ENCODE data around the gene DNAJB1. TPM values are rescaled to one million over a fixed set of nuclear protein-coding genes. Genes with fewer than 3 reads are reported as not detected.

The DNAJB1 gene
- total and polyA plus RNA-seq, 2 of the 13 experiments (the other 11 are each of a cell fraction or from before 2014, with no cell fraction given): 87.5 to 97.3 TPM

DNA sequence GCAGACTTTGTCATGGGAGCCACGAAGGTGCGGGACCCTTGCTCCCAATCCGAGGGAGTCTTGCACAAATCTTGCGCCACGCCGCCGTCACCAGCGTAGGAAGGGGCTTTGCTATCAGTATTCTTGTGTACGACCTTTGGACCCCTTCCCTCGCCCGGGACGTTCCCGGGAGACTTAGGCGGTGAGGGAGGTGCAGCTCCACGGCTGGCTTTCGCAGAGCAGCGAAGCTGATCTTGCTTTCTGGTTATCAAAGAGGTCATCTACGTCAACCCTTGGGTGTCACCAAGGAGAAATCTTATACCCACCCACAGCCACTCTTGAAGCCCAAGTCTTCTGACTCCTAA lies 11.8 kb upstream of the DNAJB1 start (continued):
- TF ChIP-seq SMARCC2 (IDR thresholded peaks at IDR 0.05) (no peak), RBFOX2 (IDR thresholded peaks at IDR 0.05; ENCODE audit: low read depth, low read length) (no peak), RARA (CRISPR knock-in tag; IDR thresholded peaks at IDR 0.05) (no peak), NR2F6 (IDR thresholded peaks at IDR 0.05) (no peak; the same call in none of the 2 replicates), NR2F6 (CRISPR knock-in tag; IDR thresholded peaks at IDR 0.05) (0 out of 2 replicates have a peak, but pooled peaks have one; percentile 11), LCORL (IDR thresholded peaks at IDR 0.05) (no peak), LCORL (CRISPR knock-in tag; IDR thresholded peaks at IDR 0.05) (no peak), SETDB1 (CRISPR knock-in tag; IDR thresholded peaks at IDR 0.05; ENCODE audit: borderline replicate concordance) (no peak), CHD4 (IDR thresholded peaks at IDR 0.05; ENCODE audit: borderline replicate concordance, low read length) (no peak), ZNF354B (CRISPR knock-in tag; IDR thresholded peaks at IDR 0.05) (no peak), FOSL1 (CRISPR knock-in tag; IDR thresholded peaks at IDR 0.05; ENCODE audit: borderline replicate concordance) (no peak), BRCA1 (CRISPR knock-in tag; IDR thresholded peaks at IDR 0.05) (no peak), NFATC3 (CRISPR knock-in tag; IDR thresholded peaks at IDR 0.05) (no peak), CBX1 (IDR thresholded peaks at IDR 0.05; ENCODE audit: low read depth) (no peak), SMC3 (IDR thresholded peaks at IDR 0.05; ENCODE audit: low read length) (no peak), MTF1 (CRISPR knock-in tag; IDR thresholded peaks at IDR 0.05) (no peak), ELF1 (CRISPR knock-in tag; IDR thresholded peaks at IDR 0.05) (no peak), ZBTB21 (CRISPR knock-in tag; IDR thresholded peaks at IDR 0.05) (no peak), ZNF180 (CRISPR knock-in tag; IDR thresholded peaks at IDR 0.05; ENCODE audit: borderline replicate concordance, low read depth) (no peak), ZFP82 (CRISPR knock-in tag; IDR thresholded peaks at IDR 0.05; ENCODE audit: borderline replicate concordance) (no peak), ZNF138 (CRISPR knock-in tag; IDR thresholded peaks at IDR 0.05; ENCODE audit: low read depth) (no peak), SCMH1 (CRISPR knock-in tag; IDR thresholded peaks at IDR 0.05; ENCODE audit: borderline replicate concordance) (no peak)
- TF ChIP-seq, protein P1, sequence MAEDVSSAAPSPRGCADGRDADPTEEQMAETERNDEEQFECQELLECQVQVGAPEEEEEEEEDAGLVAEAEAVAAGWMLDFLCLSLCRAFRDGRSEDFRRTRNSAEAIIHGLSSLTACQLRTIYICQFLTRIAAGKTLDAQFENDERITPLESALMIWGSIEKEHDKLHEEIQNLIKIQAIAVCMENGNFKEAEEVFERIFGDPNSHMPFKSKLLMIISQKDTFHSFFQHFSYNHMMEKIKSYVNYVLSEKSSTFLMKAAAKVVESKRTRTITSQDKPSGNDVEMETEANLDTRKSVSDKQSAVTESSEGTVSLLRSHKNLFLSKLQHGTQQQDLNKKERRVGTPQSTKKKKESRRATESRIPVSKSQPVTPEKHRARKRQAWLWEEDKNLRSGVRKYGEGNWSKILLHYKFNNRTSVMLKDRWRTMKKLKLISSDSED (CRISPR knock-in tag; IDR thresholded peaks at IDR 0.05): no peak
- TF ChIP-seq, protein P2, sequence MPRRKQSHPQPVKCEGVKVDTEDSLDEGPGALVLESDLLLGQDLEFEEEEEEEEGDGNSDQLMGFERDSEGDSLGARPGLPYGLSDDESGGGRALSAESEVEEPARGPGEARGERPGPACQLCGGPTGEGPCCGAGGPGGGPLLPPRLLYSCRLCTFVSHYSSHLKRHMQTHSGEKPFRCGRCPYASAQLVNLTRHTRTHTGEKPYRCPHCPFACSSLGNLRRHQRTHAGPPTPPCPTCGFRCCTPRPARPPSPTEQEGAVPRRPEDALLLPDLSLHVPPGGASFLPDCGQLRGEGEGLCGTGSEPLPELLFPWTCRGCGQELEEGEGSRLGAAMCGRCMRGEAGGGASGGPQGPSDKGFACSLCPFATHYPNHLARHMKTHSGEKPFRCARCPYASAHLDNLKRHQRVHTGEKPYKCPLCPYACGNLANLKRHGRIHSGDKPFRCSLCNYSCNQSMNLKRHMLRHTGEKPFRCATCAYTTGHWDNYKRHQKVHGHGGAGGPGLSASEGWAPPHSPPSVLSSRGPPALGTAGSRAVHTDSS (CRISPR knock-in tag; conservative IDR thresholded peaks at IDR 0.05): no peak
- TF ChIP-seq, protein P3, sequence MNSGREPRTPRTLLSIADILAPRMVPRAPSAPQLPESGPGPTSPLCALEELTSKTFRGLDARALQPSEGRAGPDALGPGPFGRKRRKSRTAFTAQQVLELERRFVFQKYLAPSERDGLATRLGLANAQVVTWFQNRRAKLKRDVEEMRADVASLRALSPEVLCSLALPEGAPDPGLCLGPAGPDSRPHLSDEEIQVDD (CRISPR knock-in tag; IDR thresholded peaks at IDR 0.05; ENCODE audit: borderline replicate concordance): no peak
- TF ChIP-seq, protein P4, sequence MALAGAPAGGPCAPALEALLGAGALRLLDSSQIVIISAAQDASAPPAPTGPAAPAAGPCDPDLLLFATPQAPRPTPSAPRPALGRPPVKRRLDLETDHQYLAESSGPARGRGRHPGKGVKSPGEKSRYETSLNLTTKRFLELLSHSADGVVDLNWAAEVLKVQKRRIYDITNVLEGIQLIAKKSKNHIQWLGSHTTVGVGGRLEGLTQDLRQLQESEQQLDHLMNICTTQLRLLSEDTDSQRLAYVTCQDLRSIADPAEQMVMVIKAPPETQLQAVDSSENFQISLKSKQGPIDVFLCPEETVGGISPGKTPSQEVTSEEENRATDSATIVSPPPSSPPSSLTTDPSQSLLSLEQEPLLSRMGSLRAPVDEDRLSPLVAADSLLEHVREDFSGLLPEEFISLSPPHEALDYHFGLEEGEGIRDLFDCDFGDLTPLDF (CRISPR knock-in tag; IDR thresholded peaks at IDR 0.05): no peak
- TF ChIP-seq, protein P5, sequence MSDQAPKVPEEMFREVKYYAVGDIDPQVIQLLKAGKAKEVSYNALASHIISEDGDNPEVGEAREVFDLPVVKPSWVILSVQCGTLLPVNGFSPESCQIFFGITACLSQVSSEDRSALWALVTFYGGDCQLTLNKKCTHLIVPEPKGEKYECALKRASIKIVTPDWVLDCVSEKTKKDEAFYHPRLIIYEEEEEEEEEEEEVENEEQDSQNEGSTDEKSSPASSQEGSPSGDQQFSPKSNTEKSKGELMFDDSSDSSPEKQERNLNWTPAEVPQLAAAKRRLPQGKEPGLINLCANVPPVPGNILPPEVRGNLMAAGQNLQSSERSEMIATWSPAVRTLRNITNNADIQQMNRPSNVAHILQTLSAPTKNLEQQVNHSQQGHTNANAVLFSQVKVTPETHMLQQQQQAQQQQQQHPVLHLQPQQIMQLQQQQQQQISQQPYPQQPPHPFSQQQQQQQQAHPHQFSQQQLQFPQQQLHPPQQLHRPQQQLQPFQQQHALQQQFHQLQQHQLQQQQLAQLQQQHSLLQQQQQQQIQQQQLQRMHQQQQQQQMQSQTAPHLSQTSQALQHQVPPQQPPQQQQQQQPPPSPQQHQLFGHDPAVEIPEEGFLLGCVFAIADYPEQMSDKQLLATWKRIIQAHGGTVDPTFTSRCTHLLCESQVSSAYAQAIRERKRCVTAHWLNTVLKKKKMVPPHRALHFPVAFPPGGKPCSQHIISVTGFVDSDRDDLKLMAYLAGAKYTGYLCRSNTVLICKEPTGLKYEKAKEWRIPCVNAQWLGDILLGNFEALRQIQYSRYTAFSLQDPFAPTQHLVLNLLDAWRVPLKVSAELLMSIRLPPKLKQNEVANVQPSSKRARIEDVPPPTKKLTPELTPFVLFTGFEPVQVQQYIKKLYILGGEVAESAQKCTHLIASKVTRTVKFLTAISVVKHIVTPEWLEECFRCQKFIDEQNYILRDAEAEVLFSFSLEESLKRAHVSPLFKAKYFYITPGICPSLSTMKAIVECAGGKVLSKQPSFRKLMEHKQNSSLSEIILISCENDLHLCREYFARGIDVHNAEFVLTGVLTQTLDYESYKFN (CRISPR knock-in tag; conservative IDR thresholded peaks at IDR 0.05): no peak
